GM19372 (cell line): ENCODE measurements around the gene SAG.

Experiments
- ATAC-seq: cut with Tn5 transposase; IDR thresholded peaks from one replicate; pipeline ENCODE4 v1.9.1; 2021; ENCODE audit warnings: mild to moderate bottlenecking, low read depth, moderate library complexity; ENCODE audit not compliant: unreplicated experiment

SAG gene

GRCh38 chr2:233307565-233307964, at the start of gene SAG:
SAG (plus strand) TSS chr2:233307816; CDS start chr2:233309190, 1,374 bp downstream.
- ATAC-seq, result no peak

DNA sequence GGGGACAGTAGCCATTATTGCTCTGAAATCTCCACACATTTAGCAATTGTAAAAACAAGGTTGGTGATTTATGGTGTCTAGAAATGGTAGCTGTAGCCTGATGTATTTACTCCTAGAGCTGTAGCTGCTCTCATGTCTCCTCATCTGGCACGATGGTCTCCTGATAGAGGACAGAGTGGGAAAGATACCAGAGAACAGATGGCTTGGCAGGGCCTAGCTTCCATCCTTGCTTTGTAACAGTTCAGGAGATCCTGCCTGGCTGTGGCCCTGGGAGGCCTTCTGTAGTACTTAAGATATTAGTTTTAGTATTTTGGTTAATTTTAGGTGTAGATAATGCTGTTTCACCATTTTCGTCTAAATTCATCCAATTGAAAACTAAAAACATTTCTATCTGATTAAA, 49.4 kb upstream of the SAG start:
- ATAC-seq, result no peak

- no peak for ATAC-seq
These were observed 47.9 kb upstream of the SAG start for GRCh38 chr2:233259730-233260129.

DNA sequence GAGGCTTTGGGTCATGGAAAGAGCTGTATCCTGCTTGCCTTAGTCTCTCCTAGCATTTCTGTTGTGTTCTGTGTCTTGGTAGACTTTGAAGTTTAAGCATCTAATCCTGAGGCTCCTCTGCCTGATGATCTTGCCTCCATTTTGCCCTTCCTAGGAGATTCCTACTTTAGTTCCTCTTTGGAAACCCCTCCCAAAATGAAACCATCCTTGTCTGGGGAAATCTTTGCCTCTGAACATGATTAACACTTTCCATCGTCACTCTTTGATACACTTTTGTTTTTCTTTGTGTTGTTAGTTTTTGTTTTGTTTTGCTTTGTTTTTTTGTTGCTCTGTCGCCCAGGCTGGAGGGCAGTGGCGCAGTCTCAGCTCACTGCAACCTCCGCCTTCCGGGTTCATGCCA, 47.0 kb upstream of the SAG start:
- ATAC-seq, result no peak

DNA sequence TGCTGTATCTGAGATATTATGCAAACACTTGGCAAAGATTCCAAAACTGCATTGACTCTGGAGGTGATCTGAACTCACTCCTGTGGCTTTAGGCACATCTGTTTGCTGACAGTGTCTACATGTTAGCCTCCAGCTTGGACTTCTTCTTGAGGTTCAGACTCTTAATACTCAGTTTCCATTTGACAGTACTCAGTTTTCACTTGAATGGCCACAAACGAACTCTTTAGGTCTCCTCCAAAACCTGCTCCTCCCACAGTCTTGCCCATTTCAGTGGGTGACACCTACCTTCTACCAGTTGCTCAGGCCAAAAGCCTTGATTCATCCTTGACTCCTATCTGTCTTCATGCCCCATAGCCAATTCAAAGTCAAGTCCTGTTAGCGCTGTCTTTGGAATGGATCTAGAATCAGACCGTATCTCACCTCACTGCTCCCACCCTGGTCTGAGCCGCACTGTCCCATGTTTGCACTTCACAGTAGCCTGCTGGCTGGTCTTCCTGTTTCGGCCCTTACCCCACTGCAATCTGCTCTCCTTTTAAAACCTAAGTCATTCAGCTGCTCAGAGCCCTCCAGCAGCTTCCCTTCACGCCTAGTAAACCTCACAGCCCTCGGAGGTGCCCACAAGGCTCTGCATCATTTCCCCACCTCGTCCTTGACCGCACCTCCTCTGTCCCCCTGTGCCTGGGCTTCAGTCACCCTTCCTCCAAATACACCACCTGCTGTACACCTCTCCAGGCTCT, 45.6 kb upstream of the SAG start:
- ATAC-seq, result no peak

DNA sequence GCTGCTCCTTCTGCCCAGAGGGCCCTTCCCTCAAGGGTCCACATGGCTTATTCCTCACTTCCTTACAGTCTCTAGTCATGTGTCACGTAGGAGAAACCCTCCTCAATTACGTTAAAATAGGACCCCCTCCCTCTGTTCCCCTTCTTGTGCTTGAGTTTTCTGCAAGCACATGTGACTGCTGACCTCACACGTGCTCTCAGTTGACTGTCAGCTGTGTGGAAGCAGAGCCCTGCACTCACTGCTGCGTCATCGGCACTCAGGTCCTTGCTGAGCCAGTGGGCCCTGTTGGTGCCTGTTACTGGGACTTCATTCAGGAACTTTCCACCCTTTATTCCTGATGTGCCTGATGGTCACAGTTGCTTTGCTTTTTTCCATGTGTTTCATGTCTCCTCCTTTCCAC, 45.1 kb upstream of the SAG start:
- no peak for ATAC-seq

DNA sequence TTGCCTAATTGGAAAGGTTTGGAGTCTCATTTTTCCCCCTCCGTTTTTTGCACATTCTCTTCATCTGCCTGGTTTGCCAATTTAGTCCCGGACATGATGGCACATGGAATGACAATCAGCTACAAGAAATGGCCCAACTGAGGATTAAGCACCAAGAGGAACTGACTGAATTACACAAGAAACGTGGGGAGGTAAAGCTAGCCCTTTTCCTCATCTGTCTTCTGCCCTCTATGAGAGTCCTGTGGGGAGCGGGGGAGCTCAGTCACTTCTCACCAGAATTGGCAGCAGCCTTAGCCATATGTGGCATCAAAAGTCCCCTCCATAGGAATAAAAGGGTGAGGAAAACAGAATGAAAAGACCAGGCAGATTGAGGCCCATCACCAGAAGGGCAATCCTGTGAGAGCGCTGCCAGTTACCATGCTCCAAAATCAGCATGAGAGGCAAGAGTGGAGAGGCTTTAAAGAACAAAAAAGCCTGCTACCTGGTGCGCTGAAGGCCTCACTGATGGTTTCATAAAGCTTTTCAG, 44.5 kb upstream of the SAG start:
- ATAC-seq, result no peak

DNA sequence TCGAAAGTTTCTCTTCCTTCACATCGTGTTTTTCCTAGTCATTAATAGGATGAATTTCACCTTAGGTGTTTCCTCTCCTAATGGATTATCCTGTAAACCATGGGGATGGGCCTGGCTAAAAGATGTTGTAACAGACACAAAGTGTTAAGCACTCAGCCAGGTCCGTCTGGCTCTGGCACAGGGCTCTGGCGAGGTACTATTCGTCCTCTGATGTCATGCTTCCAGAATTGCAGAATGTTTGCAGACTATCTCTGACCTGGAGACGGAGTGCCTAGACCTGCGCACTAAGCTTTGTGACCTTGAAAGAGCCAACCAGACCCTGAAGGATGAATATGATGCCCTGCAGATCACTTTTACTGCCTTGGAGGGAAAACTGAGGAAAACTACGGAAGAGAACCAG, 42.9 kb upstream of the SAG start:
- ATAC-seq, result no peak

- ATAC-seq, result no peak
These were observed 41.7 kb upstream of the SAG start for GRCh38 chr2:233265899-233266431.

DNA sequence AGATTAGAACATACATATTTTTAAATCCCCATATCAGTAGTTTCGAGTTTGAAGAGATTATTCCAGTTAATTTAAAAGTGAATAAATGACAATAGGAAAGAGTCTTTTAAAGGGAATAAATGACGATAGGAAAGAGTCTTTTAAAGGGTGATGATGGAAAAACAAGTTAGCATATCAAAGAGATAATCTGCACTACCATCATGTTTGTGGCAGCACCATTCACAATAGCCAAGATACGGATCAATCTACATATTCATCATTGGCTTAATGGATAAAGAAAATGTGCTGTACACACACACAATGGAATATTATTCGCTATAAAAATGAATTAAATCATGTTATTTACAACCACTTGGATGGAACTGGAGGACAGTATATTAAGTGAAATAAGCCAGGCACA, 41.1 kb upstream of the SAG start:
- no peak for ATAC-seq

DNA sequence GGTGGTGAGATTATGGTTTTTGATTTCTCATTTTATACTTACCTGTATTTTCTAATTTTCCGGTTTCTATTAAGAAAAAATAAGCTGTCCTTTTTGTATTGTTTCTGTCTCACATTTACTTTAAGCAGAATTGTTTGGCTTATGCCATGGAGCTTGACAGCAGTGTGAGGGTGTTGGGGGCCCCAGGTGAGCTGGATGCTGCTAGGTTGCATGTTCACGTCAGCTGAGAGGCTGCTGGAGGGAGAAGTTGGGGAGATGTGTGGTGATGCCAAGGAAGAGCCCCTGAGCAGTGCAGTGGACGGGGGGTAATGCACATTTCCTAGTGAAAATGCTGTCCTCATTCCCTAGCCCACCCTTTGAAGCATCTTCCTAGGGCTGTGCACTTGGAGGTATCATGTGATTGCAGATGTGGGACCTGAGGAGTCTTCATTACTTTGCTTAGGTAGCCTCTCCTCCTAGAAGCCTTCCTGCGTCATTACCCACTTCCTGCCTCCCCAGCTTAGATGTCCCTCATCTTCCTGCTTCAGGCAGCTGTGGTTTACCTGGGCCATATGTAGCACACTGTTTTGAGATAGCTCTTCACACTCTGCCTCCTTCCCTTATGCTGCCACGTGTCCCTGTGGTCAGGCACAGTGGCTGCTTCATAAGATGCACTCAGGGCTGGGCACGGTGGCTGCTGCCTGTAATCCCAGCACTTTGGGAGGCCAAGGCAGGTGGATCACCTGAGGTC, 39.9 kb upstream of the SAG start:
- peak; percentile 84 for ATAC-seq

GRCh38 chr2:233270366-233270765, 37.2 kb upstream of the SAG start:
- ATAC-seq, result no peak

GRCh38 chr2:233270951-233271350, 36.7 kb upstream of the SAG start:
- no peak for ATAC-seq

DNA sequence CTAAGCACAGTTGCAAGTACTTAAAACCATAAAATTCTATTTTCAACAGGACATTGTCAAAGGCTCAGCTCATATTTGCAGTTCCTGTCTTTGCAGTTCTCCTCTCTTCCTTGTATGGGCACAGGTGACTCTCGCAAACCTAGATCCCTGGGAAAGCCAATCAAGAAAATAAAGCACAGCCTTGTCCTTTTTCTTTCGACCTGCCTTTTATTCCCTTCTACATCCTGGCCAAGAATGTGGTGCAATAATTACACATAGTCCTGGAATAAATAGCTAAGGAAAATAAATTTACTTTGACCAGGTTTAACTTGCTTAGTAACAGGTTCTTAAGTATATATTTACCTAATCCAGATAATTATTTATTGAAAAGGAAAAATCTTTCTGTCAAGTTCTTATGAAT, 35.9 kb upstream of the SAG start:
- ATAC-seq, result no peak

DNA sequence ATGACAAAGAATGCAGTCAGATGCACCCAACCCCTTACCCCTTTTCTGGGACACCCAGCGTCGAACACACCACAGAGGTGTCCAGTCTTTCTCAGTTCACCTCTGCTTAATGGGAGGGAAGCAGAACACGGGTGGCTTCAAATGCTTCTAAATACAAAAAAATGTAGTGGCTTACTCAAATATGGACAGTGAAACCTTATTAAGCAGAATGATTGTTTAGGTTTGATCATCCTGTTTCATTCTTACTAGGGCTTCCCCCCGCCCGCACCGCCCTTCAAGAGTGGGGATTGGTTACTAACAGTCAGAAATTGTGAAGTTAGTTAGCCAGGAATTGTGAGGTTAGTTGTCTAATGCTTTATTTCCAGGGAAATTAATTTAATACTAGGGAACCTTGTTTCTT, 34.5 kb upstream of the SAG start:
- ATAC-seq, result no peak

- no peak for ATAC-seq
These were observed 32.4 kb upstream of the SAG start for GRCh38 chr2:233275223-233275622.

DNA sequence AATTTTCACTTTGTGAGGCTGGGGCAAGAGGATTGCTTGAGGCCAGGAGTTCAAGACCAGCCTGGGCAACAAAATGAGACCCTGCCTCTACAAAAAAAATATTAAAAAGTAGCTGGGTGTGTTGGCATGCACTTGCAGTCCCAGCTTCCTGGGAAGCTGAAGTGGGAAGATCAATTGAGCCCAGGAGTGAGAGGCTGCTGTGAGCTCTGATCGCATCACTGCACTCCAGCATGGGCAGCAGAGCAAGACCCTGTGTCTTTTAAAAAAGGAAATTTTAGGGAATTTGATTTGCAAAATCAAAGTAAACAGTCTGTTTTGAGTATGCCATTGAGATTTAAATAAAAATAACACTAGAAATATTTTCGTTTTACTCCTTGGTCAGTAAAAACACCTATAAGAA, 28.7 kb upstream of the SAG start:
- no peak for ATAC-seq

GRCh38 chr2:233280114-233280693, 27.4 kb upstream of the SAG start:
- no peak for ATAC-seq

- ATAC-seq, result no peak
These were observed 26.1 kb upstream of the SAG start for GRCh38 chr2:233281553-233281952.

GRCh38 chr2:233281992-233282603, 25.5 kb upstream of the SAG start:
- ATAC-seq, result no peak

GRCh38 chr2:233285921-233286320, 21.7 kb upstream of the SAG start:
- no peak for ATAC-seq
